NCI-H2107 treated with DMSO at 0.1 percent for 48 hours (cell line): ENCODE data around the gene NYAP2.

Source experiments
- DNase-seq: peaks from one replicate; lab custom pipeline; 2025; ENCODE audit not compliant: unreplicated experiment; lab: John Stamatoyannopoulos, UW

Gene NYAP2

DNA sequence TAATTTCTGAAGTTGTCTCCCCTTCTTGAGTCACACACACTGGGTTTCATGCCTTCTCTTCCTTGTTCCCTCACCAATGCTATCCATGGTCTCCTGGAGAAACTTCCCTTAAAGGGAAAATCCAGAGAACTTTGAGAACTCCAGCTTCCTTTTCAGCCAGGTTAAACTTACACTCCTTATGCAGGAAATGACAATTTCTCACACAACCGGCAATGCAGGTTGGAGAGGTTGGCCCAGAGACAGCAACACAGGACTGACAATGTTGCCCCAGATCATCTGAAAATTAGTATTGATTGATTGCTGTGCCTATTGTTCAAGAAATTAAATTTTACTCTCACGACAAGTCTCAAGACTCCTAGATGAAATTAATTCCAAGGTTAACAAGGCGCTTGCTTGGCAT lies 292.2 kb downstream of the NYAP2 start:
- no peak for DNase-seq

DNA sequence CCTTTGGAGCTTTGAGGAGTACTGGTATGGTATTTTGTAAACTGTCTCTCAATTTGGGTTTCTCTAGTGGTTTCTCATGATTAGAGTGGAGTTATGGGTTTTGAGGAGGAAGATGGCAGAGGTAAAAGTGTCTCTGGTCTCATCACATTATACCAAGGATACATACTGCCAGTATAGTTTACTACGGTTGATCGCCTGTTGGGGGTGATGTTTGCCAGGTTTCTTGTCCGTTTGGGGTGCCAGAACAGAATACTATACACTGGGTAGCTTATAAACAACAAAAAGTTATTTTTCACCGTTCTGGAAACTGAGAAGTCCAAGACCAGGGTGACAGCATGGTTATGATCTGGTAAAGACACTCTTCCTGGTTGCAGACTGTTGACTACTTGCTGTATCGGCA lies 293.7 kb downstream of the NYAP2 start:
- DNase-seq: no peak

DNA sequence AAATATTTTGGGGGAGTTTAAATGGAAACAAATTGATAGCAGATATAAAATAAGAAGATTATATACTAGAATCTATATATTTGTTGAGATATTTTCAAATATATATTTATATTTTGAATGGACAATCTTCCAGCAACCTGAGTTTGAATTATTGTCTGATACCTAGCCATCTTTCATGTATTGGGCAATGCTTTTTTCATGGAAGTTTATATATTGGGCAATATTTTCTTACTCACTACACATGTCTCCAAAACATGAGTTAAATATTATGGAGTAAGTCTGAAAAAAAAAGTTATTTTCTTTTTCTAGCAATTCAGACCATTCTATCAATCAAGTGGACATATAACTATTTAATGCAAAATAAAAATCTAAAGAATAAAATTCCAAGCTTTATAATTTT lies 295.2 kb downstream of the NYAP2 start:
- DNase-seq: no peak

DNA sequence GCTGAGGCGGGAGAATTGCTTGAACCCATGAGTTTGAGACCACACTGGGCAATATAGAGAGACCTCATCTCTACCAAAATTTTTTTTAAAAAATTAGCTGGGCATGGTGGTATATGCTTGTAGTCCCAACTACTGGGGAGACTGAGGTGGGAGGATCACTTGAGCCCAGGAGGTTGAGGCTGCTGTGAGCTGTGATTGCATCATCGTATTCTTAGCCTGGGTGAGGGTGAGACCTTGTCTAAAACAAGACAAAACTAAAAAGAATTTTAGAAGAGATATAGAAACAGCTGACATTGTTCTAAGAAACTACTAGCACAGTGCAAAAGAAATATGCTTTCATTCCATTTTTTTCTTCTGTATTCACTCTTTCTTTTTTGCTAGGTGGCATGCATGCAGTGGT lies 298.4 kb downstream of the NYAP2 start:
- DNase-seq: no peak
